ENCODE results near the gene GRID1.

DNA sequence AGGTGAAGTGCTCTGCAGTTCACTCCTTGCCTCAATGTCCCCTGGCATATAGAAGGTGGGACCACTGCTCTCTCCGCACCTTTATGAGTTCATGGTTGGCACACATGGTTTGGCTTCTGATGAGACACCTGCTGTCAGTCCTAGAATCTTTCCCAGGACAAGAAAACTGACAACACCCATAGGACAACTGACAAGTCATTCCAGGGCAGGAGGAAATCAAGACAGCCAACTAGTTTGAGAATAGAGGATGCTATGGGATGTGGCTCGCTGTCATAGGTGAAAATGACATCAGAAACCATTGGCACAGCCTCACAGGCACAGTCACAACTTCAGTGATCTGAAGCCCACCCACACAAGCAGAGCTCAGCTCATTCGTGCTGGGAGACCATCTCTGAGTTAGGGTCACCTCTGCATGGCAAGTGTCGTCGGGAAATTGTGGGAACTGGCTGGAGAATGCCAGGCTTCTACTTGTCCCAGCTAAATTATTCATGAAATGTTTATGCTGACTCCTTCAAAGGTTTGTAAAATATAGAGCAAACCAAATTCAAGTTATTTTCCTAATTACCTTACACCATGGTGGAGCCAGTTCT is 762.4 kb downstream of the GRID1 start:
- no peak for TF ChIP-seq POLR2AphosphoS5 (IDR thresholded peaks at IDR 0.05)
- TF ChIP-seq, protein P1, sequence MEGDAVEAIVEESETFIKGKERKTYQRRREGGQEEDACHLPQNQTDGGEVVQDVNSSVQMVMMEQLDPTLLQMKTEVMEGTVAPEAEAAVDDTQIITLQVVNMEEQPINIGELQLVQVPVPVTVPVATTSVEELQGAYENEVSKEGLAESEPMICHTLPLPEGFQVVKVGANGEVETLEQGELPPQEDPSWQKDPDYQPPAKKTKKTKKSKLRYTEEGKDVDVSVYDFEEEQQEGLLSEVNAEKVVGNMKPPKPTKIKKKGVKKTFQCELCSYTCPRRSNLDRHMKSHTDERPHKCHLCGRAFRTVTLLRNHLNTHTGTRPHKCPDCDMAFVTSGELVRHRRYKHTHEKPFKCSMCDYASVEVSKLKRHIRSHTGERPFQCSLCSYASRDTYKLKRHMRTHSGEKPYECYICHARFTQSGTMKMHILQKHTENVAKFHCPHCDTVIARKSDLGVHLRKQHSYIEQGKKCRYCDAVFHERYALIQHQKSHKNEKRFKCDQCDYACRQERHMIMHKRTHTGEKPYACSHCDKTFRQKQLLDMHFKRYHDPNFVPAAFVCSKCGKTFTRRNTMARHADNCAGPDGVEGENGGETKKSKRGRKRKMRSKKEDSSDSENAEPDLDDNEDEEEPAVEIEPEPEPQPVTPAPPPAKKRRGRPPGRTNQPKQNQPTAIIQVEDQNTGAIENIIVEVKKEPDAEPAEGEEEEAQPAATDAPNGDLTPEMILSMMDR (IDR thresholded peaks at IDR 0.05), result no peak
- no peak for TF ChIP-seq EP300 (IDR thresholded peaks at IDR 0.05)
